H7 (cell line): ENCODE results near the gene KMT2B. TPM values are rescaled to one million over a fixed set of nuclear protein-coding genes. Genes with fewer than 3 reads are reported as not detected.
A peak's percentile ranks its signal among the peaks of the same experiment; 100 is the strongest.
"Not testable (repeated sequence)": the region's sequence is repeated elsewhere in the genome, so short reads cannot be mapped to it uniquely, and the experiment has no call there.

Source experiments
- DNase-seq: peaks from one replicate; pipeline ENCODE4 v3.0.0; 2012
- H3K27me3 ChIP-seq: 2 replicates; pipeline ENCODE4 v1.6.0; 2011; ENCODE audit warnings: mild to moderate bottlenecking, low read length; ENCODE audit not compliant: control insufficient read depth, insufficient read depth
- H3K36me3 ChIP-seq: replicated peaks from 2 replicates; pipeline ENCODE4 v1.5.1; 2011; ENCODE audit warnings: low read length; ENCODE audit not compliant: control insufficient read depth, insufficient read depth
- H3K4me3 ChIP-seq: 2 replicates; pipeline ENCODE4 v1.5.1; 2011; ENCODE audit warnings: low read depth, mild to moderate bottlenecking, control low read depth, low read length, moderate library complexity; ENCODE audit not compliant: insufficient read depth
- total RNA-seq: library from RNA; depleted of rRNA; stranded (reverse); fragments of >200 nt; shearing (Covaris generic); gene quantifications from 2 replicates; pipeline ENCODE4 v1.2.3, GENCODE V29; 2014

The KMT2B gene
- total RNA-seq, 1 experiment from 2014 or later = 12.9 TPM

DNA sequence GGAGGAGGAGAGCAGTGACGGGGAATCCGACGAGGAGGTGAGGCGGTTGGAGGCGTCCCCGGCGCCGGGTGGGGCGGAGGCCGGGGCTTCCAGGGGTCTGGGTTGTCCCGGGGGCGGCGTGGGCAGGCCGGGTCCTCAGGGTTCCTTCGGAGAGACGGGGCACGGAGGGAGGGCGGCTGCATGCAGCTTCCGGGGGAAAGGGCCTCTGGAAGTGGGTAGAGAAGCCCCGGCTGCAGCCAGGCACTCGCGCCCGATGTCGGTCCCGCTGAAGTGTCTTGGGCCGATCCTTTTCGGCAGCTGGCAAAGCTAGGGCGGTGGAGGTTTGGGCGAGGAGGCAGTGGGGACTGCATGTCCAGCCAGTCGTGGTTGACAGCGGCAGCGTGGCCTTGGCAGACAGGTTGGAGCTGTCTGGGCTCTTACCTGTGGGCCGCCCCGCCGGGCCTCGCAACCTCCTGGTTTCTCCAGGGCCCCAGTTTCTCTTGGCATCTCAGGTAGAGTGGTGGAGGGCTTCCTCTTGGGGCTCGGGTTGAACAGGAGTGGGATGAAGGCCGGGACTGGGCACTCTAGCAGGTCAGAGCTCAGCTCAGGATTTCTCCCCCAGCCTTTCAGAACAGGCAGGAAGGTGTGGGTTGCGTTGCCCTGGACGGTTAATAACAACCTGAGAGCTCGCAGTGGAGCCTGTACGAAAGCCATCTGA, 690 bp downstream of the KMT2B start:
- Histone ChIP-seq H3K36me3 (peaks cover 17% of the 10 kb centered on the region), H3K4me3 (peak overlapping the region; percentile 80), H3K27me3 (peaks cover 3% of the 10 kb centered on the region)
- DNase-seq = peak; percentile 79

DNA sequence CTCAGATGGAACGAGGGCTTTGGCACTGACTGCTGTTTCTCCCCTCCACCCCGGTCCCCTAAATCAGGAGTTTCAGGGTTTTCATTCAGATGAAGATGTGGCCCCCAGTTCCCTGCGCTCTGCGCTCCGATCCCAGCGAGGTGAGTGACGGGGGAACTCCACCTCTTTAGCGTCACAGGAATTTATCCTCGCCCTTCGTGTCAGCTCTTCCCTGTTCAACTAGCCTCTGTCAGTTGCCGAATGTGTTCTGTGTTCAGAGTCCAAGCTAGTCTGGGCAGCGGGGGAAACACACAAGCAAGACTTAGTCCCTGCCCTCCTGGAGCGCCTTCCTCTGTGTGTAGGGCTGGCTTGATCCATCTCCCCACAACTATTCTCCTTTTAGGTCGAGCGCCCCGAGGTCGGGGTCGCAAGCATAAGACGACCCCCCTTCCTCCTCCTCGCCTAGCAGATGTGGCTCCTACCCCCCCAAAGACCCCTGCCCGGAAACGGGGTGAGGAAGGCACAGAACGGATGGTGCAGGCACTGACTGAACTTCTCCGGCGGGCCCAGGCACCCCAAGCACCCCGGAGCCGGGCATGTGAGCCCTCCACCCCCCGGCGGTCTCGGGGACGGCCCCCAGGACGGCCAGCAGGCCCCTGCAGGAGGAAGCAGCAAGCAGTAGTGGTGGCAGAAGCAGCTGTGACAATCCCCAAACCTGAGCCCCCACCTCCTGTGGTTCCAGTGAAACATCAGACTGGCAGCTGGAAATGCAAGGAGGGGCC, 1.8 kb downstream of the KMT2B start:
- no peak overlapping the region for H3K4me3 ChIP-seq
- peaks cover 19% of the 10 kb centered on the region for H3K36me3 ChIP-seq
- DNase-seq = peak; percentile 57
- peaks cover 3% of the 10 kb centered on the region for H3K27me3 ChIP-seq

DNA sequence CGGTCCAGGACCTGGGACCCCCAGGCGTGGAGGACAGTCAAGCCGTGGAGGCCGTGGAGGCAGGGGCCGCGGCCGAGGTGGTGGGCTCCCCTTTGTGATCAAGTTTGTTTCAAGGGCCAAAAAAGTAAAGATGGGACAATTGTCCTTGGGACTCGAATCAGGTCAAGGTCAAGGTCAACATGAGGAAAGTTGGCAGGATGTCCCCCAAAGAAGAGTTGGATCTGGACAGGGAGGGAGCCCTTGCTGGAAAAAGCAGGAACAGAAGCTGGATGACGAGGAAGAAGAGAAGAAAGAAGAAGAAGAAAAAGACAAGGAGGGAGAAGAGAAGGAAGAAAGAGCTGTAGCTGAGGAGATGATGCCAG, 2.3 kb downstream of the KMT2B start:
- Histone ChIP-seq H3K27me3 (peaks cover 3% of the 10 kb centered on the region), H3K4me3 (no peak overlapping the region), H3K36me3 (peaks cover 25% of the 10 kb centered on the region)
- no peak for DNase-seq

DNA sequence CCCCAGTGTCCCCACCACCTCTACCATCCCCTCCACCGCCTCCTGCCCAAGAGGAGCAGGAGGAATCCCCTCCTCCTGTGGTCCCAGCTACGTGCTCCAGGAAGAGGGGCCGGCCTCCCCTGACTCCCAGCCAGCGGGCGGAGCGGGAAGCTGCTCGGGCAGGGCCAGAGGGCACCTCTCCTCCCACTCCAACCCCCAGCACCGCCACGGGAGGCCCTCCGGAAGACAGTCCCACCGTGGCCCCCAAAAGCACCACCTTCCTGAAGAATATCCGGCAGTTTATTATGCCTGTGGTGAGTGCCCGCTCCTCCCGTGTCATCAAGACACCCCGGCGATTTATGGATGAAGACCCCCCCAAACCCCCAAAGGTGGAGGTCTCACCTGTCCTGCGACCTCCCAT, 2.8 kb downstream of the KMT2B start:
- peak; percentile 52 for DNase-seq
- peaks cover under 1% of the 10 kb centered on the region for H3K27me3 ChIP-seq
- H3K4me3 ChIP-seq = no peak overlapping the region
- peaks cover 27% of the 10 kb centered on the region for H3K36me3 ChIP-seq

DNA sequence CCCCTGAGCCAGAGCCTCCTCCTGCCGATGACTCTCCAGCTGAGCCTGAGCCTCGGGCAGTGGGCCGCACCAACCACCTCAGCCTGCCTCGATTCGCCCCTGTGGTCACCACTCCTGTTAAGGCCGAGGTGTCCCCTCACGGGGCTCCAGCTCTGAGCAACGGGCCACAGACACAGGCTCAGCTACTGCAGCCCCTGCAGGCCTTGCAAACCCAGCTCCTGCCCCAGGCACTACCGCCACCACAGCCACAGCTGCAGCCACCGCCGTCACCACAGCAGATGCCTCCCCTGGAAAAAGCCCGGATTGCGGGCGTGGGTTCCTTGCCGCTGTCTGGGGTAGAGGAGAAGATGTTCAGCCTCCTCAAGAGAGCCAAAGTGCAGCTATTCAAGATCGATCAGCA, 3.6 kb downstream of the KMT2B start:
- Histone ChIP-seq H3K4me3 (no peak overlapping the region), H3K27me3 (no peaks in the 10 kb centered on the region), H3K36me3 (peaks cover 31% of the 10 kb centered on the region)
- peak; percentile 44 for DNase-seq

DNA sequence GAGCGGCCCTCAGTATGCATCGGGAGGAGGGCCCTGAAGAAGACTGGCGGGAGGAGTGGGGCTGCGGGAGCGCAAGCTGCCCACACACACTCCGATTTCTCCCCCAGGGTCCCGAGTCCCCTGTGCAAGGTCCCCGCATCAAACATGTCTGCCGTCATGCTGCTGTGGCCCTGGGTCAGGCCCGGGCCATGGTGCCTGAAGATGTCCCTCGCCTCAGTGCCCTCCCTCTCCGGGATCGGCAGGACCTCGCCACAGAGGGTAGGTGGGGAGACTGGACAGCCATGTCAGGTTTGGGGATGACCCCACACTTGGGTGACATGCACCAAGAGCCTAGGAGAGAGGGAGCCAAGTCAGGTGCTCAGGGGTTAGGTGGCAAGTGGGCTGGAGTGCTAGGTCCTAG, 4.7 kb downstream of the KMT2B start:
- DNase-seq = no peak
- Histone ChIP-seq H3K36me3 (peaks cover 38% of the 10 kb centered on the region), H3K4me3 (no peak overlapping the region), H3K27me3 (no peaks in the 10 kb centered on the region)

DNA sequence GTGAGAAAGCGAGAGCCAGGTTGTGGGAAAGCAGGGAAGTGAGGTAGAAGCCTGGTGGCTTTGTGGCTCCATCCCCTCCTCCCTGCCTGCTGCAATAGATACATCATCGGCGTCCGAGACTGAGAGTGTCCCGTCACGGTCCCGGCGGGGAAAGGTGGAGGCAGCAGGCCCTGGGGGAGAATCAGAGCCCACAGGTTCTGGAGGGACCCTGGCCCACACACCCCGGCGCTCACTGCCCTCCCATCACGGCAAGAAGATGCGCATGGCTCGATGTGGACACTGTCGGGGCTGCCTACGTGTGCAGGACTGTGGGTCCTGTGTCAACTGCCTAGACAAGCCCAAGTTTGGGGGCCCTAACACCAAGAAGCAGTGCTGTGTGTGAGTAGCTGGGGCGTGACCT, 5.1 kb downstream of the KMT2B start:
- Histone ChIP-seq H3K27me3 (no peaks in the 10 kb centered on the region), H3K4me3 (no peak overlapping the region), H3K36me3 (peaks cover 42% of the 10 kb centered on the region)
- DNase-seq = peak; percentile 28

DNA sequence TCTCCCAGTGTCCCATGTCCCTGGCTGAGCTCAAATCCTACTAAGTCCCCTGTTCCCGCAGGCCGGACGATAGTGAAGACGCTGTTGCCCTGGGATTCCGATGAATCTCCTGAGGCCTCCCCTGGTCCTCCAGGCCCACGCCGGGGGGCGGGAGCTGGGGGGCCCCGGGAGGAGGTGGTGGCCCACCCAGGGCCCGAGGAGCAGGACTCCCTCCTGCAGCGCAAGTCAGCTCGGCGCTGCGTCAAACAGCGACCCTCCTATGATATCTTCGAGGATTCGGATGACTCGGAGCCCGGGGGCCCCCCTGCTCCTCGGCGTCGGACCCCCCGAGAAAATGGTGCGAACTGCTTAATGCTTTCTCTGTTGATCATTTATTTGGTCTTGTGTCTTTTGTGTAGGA, 5.9 kb downstream of the KMT2B start:
- peaks cover 49% of the 10 kb centered on the region for H3K36me3 ChIP-seq
- no peak overlapping the region for H3K4me3 ChIP-seq
- DNase-seq = no peak
- no peaks in the 10 kb centered on the region for H3K27me3 ChIP-seq

DNA sequence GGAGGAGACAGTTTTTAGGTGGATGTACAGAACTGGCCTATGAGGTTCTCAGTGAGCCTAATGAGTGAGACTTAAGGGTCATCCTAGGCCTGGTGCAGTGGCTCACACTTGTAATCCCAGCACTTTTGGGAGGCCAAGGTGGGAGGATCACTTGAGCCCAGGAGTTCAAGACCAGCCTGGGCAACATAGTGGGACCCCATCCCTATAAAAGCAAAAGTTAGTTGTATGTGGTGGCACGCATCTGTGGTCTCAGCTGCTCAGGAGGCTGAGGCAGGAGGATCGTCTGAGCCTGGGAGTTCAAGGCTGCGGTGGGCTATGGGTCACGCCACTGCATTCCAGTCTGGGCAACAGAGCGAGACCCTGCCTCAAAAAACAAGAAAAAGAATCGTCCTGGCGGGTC, 6.3 kb downstream of the KMT2B start:
- not testable (repeated sequence) for H3K27me3 ChIP-seq, H3K4me3 ChIP-seq, DNase-seq
- H3K36me3 ChIP-seq = peaks cover 53% of the 10 kb centered on the region

DNA sequence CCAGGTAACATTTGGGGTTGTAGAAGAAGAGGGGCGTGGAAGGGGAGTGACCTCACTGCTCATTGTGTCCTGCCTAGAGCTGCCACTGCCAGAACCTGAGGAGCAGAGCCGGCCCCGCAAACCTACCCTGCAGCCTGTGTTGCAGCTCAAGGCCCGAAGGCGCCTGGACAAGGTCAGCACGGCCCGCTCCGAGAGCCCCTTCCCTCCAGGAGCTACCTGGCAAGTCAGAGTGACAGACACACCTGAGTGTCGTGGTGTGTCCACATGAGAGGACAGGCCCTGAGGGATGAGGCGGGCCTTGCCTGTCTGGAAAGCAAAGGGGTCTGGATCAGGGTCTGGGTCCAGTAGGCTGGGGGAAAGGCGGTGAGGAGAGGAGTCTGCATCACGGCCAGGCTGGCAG, 6.8 kb downstream of the KMT2B start:
- Histone ChIP-seq H3K36me3 (peaks cover 57% of the 10 kb centered on the region), H3K4me3 (no peak overlapping the region), H3K27me3 (no peaks in the 10 kb centered on the region)
- DNase-seq = no peak

DNA sequence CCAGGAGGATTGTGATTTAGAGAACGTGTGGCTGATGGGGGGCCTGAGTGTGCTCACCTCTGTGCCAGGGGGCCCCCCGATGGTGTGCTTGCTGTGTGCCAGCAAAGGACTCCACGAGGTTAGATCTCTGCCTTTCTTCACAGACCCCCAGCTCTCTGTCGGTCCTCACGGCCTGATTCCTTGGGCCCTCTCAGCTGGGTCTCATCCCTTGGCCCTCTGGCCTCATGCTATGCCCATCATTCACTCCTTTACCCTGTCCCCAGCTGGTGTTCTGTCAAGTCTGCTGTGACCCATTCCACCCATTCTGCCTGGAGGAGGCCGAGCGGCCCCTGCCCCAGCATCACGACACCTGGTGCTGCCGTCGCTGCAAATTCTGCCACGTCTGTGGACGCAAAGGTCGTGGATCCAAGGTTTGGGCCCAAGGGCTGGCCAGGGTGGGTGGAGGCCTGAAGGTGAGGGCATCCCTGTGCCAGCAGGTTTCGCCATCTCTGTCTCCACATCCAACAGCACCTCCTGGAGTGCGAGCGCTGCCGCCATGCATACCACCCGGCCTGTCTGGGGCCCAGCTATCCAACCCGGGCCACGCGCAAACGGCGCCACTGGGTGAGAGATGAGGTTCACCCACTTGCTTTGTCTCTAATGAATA, 7.5 kb downstream of the KMT2B start:
- Histone ChIP-seq H3K4me3 (no peak overlapping the region), H3K27me3 (no peaks in the 10 kb centered on the region), H3K36me3 (peaks cover 60% of the 10 kb centered on the region)
- peak; percentile 32 for DNase-seq

DNA sequence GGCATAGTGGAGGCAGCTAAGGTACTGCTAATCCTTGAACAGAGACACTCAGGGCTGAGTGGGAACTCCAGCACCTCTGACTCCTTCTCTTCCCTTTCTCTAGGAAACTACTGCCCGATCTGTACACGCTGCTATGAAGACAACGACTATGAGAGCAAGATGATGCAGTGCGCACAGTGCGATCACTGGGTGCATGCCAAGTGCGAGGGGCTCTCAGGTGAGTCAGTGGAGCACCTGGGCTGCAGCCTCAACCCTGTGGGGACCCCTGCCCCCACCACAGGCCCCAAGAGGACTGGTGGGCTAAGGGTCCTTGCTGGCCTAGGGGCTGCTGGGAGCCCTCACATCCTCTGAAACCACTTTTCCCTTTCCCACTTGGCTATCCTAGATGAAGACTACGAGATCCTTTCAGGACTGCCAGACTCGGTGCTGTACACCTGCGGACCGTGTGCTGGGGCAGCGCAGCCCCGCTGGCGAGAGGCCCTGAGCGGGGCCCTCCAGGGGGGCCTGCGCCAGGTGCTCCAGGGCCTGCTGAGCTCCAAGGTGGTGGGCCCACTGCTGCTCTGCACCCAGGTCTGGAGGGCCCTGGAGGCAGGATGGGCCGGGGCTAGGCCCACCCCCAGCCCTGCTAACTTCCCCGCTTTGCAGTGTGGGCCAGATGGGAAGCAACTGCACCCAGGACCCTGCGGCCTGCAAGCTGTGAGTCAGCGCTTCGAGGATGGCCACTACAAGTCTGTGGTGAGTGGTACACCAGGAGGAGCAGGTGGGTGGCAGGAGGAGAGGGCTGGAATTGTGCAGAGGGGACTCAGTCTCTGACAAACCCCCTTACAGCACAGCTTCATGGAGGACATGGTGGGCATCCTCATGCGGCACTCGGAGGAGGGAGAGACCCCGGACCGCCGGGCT, 9.5 kb downstream of the KMT2B start:
- peaks cover 64% of the 10 kb centered on the region for H3K36me3 ChIP-seq
- DNase-seq = peak; percentile 39

DNA sequence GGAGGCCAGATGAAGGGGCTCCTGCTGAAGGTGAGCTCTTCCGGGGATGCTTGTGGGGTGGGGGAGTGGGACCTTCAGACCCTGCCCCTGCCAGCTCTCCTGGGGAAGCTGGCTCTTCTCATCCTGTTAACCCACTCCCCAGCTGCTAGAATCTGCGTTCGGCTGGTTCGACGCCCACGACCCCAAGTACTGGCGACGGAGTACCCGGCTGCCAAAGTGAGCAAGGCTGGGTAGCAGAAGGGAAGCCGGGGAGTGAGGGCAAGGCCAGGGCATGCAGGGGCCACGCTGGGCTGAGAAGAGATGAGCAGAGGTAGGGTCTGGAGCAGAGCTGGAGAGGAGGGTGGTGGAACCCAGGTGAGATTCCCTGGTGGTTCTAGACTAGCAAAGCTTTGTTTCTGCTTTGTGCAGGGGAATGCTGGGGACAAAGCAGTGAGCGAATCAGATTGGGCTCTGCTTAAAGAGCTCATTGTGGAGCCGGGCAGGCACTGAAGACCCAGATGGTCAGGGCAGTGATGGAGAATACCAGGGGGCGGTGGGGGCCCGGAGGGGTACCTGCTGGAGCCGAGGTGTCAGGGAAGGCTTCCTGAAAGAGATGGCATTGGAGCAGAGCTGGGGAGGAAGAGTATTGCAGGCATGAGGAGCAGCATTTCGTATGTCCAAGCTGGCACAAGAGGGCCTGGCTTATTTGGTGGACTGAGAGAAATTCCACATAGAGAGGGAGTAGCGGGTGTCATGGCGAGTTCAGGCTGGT, 10.3 kb downstream of the KMT2B start:
- Histone ChIP-seq H3K27me3 (no peaks in the 10 kb centered on the region), H3K36me3 (peaks cover 57% of the 10 kb centered on the region), H3K4me3 (no peak overlapping the region)
- no peak for DNase-seq

More for the DNA sequence above, 9.5 kb downstream of the KMT2B start:
- Histone ChIP-seq H3K27me3 (no peaks in the 10 kb centered on the region), H3K4me3 (no peak overlapping the region)

DNA sequence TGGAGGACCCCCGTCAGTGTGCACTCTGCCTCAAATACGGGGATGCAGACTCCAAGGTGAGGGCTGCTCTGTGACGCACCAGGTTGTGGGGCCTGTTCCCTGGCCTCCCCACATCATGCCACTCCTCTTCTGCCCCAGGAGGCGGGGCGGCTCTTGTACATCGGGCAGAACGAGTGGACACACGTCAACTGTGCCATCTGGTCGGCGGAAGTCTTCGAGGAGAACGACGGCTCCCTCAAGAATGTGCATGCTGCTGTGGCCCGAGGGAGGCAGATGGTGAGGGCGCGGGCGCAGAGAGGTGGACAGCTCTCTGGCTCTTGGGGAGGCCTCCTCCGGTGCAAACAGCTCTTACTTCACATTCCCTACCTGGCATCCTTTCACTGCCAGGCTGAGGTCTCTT, 11.2 kb downstream of the KMT2B start:
- DNase-seq = no peak
- no peaks in the 10 kb centered on the region for H3K27me3 ChIP-seq
- no peak overlapping the region for H3K4me3 ChIP-seq
- H3K36me3 ChIP-seq = peaks cover 53% of the 10 kb centered on the region
